CD4-positive, alpha-beta T cell treated with Interleukin-17A for 1 hour (primary cell): ENCODE results near the gene LIN7B.

Experiments used
- DNase-seq: peaks from one replicate; pipeline ENCODE4 v3.0.0-alpha.2; 2020

The LIN7B gene, protein sequence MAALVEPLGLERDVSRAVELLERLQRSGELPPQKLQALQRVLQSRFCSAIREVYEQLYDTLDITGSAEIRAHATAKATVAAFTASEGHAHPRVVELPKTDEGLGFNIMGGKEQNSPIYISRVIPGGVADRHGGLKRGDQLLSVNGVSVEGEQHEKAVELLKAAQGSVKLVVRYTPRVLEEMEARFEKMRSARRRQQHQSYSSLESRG

DNA sequence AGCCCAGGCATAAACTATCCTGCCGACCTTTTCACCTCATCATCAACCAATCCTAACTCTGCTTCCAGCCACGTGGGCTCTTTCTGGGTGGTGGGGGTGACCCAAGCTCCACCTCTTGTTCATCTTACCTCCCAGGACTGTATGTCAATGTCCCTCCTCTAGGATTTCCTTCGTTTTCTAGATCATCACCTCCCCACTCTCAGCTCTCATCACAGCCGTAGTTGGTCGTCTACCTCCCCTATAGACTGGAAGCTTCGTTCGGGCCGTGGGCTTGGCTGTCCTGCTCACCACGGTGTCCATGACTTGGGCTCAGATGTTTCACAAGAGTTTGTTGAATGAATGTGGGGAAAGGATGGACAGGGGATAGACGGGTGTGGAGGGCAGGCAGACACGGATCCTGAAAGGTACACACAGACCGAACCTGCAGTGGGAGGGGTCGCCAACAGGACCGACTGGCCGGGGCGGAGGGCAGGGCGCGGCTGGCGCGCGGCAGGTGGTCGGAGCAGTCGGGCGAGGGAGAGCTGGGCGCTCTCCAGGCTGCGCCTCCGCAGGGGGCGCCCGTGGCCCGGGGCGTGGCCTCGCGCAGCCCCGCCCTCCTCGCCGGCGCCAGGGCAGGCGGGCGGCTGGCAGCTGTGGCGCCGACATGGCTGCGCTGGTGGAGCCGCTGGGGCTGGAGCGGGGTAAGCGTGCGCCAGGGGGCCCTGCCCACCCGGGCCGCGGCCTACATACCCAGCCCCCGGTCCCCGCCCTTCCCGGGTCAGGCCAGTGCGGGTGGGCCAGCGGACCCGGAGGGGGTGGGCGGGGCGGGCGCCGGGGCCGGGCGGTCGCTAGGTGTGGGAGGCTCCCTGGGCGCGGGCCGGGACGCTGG, at the start of gene LIN7B:
LIN7B (plus strand) TSS at position 609 of the 868 bp plus-strand sequence; CDS start at position 644, 35 bp downstream.
- DNase-seq = peak; percentile 79

DNA sequence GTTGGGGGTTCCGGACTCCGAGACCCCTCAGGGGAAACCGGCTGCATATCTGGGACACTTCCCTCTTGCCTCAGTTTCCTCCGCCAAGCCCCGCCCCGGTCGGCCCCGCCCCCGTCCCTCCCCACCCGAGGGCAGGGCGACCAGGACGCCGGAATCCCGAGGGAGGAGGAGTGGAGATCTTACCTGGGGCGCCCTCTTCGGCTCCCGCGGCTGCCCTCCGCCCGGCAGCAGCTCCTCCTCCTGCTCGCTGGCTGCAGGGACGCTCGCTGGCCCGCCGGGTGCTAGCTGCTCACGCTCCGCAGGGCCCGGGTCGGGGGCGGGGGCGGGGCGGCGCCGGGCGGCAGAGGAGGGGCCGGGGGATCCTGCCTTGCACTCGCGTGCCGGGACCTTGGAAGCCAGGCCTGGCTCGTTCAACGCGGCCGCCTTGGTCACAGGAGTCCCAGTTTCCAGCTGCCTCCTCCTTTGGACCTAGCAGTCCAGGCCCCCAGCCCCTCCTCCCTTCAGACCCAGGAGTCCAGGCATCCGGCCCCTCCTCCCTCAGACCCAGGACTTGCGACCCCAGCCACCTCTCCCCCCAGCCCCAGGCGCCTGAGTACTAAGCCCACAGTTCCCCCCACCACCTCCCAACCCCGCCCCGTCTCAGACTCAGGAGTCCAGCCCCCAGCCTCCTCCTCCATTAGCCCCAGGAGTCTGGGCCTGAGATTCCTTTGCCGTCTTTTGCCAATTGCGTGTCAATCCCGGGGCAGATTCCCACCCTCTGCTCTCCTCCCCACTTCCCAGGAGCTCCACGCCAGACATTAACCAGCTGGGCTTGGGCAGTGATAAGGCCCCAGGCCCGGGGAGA, 49.2 kb upstream of the LIN7B start, which contains the start of gene NTF4:
NTF4 (minus strand) TSS at position 51 of the 844 bp plus-strand sequence. CDS start 2,821 bp downstream, outside the sequence.
- no peak for DNase-seq

DNA sequence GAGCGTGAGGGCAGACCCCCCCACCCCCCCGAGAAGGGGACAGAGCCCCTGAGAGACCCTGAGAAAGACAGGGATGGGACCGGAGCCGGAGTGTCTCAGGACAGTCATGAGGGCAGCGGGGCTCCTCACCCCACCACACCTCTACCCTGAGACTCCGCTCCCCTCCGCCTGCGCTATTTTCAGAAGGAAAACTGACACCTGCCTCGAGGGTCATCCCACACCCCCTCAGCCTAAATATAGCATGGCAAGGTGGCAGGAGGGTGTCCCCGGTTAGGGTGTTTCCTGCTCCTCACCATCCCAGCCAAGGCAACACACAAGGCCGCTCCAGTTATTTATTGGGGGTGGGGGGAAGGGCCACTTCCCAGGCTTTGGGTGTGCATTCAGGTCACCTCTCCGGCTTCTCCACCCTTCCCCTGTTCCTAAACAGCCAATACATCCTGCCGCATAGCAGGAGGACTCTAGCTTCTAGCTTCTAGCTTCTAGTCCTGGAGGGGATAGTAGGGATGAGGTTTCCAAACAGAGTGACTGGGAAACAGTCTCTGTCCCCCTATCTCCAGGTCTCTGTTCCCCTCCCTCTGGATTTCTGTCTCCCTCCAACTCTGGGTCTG, 48.2 kb upstream of the LIN7B start:
- DNase-seq = no peak

DNA sequence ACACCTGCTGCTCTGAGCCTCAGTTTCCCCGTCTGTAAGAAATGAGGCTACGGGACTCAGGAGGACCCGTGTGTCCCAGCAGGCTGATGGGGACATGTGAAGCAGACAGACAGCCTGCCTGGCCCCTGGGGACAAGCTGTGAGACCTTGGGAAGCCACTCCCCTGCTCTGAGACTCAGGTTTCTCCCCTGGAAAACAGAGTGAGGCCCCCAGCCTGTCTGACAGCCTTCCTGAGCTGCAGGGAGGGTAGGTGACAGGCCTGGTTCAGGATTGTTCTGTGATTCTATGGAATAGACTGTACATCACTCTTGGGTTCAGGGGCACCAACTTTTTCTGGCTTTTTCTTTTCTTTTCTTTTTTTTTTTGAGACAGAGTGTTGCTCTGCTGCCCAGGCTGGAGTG, 46.6 kb upstream of the LIN7B start:
- DNase-seq = no peak

- no peak for DNase-seq
Observed at GRCh38 chr19:49069026-49069425, 45.1 kb upstream of the LIN7B start.

DNA sequence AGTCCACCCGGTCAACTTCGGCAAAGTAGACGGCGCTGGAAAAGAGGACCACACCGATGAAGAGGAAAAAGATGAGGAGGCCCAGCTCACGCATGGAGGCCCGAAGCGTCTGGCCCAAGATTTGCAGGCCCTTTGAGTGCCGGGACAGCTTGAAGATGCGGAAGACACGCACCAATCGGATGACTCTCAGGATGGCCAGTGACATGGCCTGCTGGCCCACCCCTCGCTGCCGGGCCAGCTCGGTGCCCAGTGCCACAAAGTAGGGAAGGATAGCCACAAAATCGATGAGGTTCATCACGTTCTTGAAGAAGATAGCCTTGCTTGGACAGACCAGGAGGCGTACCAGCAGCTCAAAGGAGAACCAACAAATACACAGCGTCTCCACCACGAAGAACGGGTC, 43.8 kb upstream of the LIN7B start:
- no peak for DNase-seq

DNA sequence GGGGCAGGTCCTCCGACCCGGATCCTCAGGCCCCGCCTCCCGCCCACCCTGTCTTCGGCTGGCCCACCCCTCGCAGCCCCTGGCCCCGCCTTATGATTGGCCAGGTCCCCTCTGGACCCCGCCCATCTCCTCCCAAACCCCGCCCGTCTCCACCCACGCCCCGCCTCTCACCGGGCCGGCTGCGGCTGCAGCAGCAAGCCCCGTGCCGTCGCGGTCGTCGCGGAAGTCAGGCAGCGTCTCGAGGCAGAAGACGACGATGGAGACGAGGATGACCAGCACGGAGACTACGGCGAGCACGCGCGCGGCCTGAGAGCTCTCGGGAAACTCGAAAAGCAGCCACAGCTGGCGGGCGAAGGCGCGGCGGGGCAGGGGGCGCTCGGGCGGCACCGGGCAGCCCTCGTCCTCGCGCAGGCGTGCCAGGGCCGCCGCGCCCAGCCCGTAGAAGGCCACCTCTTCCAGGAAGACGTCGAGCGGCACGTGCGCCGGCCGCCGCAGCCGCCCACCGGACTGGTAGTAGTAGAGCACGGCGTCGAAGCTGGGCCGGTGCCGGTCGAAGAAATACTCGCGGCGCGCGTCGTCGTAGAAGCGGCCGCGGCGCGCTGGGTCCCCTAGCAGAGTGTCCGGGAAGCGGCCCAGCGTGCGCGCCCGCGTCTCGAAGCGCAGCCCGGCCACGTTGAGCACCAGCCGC, 42.2 kb upstream of the LIN7B start:
- no peak for DNase-seq

DNA sequence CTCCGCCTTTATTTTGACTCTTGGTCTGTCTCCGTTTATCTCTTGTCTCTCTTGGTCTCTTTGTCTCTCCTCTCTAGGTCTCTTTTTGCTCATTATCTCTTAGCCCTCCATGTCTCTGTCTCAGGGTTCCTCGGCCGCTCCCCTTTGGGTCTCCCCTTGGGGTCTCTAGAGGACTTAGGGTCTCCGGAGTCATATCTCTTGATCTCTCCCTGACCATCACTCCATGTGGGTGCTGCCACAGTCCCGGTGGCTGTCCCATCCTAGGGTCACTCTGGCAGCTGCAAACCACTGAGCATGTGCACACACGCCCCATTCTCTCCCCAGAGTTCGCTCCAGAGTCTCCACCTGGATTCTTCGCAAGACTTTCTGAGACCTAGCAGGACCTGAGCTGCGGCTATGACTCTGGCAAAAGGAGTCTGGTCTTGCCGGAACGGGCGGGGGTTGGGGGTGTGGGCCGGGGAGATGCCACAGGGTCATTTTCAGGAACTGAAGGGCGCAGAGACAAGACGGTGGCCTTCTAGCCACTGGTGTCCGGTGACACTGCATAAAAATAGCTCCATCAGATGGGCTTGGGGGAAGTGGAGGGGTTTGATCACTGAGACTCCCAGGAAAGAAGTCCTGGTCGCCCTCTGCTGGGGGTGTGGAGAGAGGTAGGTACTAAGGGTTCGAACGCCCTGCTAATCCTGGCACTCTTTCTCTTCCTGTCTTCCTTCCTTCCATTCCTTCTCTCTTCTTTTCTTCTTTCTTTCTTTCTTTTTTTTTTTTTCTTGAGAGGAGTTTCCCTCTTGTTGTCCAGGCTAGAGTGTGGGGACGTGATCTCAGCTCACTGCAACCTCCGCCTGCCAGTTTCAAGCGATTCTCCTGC, 40.4 kb upstream of the LIN7B start:
- no peak for DNase-seq

DNA sequence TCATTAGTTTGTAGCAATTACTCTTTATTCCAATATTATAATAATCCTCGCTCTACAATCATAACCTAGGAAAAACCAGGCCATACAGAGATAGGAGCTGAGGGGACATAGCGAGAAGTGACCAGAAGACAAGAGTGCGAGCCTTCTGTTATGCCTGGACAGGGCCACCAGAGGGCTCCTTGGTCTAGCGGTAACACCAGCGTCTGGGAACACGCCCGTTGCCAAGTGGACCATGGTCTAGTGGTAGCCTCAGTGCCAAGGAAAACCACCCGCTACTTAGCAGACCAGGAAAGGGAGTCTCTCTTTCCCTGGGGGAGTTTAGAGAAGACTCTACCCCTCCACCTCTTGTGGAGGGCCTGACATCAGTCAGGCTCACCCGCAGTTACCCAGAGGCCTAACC, 39.3 kb upstream of the LIN7B start:
- peak; percentile 27 for DNase-seq

DNA sequence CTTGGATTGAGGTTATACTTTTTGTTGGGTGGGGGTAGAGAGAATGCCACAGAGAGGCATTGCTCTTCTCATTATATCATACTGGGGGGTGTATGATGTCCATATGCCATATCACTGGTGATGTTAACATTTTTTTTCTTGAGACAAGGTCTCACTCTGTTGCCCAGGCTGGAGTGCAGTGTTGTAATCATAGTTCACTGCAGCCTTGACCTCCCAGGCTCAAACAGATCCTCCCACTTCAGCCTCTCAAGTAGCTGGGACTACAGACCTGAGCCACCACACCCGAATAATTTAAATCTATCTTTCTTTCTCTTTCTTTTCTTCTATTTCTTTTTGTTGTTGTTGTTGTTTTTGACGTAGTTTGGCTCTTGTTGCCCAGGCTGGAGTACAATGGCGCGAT, 33.8 kb upstream of the LIN7B start:
- no peak for DNase-seq

- DNase-seq = no peak
Observed at GRCh38 chr19:49081273-49081672, 32.9 kb upstream of the LIN7B start.

- DNase-seq = no peak
Observed at GRCh38 chr19:49084206-49085019, 29.8 kb upstream of the LIN7B start.

DNA sequence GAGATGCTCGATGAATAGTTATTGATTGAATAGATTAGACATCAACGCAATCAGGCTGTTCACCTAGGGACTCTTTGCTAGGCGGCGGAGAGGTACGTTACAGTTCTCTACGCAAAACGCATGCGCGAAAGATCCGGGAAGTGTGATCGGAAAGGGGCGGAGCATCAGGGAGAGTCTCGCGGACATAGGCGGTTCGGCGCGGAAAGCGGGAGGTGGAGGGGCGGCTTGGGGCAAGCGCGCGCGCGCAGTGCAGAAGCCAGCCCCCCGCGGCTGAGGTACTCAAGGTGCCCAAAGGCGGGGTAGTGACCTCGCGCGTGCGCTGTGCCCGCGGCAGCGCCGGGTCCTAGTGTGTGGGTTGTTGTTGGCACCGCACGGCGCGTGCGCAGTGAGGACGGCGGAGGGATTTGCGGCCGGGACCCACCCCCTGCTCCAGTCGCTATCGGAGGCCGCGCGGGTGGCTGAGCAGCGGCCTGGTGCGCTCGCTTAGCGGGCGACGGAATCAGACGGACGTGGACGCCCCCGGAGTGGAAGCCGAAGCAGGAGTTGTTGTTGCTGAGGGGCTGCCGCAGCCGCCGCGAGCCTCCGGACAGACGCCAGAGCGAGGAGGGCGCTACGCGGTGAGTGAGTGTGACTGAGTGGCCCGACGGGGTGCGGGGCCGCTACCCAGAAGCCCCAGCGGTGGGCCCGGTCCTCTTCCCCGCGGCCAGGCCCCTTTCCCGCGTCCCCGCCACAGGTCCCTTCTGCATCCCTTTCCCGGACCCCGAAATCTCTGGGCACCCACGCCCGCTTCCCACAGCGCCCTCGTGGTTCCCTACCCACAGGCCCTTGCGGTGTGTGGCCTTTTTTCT, 28.9 kb upstream of the LIN7B start, which contains the start of gene SNRNP70:
SNRNP70 (plus strand) TSS at position 432 of the 848 bp plus-strand sequence. CDS start 964 bp downstream, outside the sequence.
- peak; percentile 99 for DNase-seq

DNA sequence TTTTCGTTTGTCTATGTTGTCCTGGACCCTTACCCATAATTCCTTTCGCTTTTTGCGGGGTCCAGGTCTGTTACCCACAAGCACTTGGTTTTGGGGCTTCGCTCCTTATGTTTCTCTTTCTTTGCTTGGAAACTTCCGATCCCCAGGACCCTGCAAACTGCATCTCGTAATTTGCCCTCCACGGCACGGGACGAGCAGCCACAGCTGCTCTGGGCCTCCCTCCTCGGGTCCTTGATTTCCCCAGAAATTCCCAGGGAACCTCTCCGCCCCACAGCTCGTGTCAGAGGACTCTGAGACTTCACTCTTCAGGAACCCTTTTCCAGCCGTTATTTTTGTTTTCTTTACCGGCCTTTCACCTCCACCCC, 28.3 kb upstream of the LIN7B start:
- DNase-seq = no peak

DNA sequence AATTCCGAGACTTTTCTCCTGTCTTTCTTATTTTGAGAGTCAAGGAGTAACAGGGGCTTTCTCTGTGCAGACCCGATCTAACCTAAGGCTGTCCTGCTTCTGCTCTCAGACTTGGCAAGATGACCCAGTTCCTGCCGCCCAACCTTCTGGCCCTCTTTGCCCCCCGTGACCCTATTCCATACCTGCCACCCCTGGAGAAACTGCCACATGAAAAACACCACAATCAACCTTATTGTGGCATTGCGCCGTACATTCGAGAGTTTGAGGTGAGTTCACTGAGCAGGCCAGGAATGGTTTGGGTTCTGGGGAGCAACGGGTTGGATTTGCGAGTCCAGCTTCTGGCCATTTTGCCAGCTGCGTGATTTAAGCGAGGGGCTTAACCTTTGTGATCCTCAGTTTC, 27.9 kb upstream of the LIN7B start:
- no peak for DNase-seq

- no peak for DNase-seq
Observed at GRCh38 chr19:49091391-49092038, 22.7 kb upstream of the LIN7B start.

DNA sequence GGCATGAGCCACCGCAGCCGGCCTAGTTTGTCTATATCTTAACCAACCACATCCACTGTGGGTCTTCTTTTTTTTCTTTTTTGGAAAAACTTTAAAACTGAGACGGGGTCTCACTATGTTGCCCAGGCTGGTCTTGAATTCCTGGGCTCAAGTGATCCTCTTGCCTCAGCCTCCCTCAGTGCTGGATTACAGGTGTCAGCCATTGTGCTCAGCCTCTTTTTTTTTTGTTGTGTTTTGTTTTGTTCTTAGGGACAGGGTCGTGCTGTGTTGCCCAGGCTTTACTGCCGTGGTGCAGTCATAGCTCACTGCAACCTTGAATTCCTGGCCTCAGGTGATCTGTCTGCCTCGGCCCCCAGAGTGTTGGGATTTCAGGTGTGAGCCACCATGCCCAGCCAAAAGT, 21.5 kb upstream of the LIN7B start:
- no peak for DNase-seq
